ENCODE data around the gene HSPBP1. TPM values are rescaled to one million over a fixed set of nuclear protein-coding genes. Genes with fewer than 3 reads are reported as not detected.

The HSPBP1 gene
- total RNA-seq, 1 experiment from 2014 or later: 122 TPM

DNA sequence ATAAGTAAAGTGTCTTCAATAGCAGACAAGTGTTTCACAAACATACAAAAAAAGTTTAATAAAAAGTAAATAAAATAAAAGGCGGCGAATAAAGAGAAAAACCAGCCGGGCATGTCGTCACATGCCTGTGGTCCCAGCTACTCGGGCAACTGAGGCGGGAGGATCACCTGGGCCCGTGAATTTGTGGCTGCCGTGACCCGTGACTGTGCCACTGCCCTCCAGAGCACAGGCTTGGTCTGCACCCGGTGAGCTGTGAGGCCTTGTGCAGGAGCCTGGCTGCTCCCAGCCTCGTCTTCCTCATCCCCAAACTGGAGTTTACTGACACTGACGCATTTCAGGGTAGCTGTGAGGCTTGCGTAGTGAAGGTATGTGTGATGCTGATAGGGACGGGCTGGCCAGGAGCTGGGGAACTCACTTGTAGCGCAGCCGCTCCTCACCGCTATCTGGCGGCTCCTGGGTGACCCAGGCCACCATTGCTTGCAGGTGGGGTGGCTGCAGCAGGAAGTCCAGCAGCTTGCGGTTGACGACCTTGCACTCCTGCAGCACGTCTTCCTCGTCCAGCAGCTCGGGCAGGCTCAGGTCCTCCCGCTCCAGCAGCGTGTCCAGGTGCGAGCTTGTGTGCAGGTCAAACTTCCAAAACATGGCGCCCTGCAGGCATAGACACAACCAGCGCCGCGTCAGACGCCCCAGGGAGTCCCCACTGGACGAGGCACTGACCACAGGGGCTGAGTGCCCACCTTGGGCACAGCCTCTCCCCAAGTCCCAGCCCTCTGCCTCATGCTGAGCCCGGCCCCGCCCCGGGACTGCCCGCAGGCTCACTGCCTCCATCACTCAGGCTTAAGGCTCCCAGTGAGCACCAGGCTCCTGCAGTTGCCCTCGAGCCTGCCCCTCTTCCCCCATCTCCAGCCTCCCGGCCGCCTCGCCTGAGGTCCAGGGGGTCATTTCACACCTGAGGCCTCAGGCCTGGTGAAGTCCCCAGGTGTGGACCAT is 33.2 kb downstream of the HSPBP1 start:
- Histone ChIP-seq H3K4me3 (ENCODE audit: low read length) (no peak overlapping the region), H3K9ac (ENCODE audit: low read length) (peak overlapping the region; percentile 37), H3K27me3 (ENCODE audit: low read length) (no peaks in the 10 kb centered on the region), H3K79me2 (ENCODE audit: low read length) (peaks cover 62% of the 10 kb centered on the region), H3F3A (ENCODE audit: low read length, unreplicated experiment) (no peaks in the 10 kb centered on the region), H3K9me3 (ENCODE audit: low read length) (no peaks in the 10 kb centered on the region), H2AFZ (ENCODE audit: low read length) (no peak overlapping the region), H3K9me2 (replicated peaks; ENCODE audit: low read length) (no peaks in the 10 kb centered on the region), H3K36me3 (ENCODE audit: low read depth, low read length) (peaks cover 52% of the 10 kb centered on the region), H3K27ac (ENCODE audit: low read length) (peak overlapping the region; percentile 81), H3K4me2 (ENCODE audit: low read length) (peak overlapping the region; percentile 42; the same call in 1 of the 2 replicates), H4K20me1 (ENCODE audit: low read length) (peaks cover 56% of the 10 kb centered on the region), H3K4me1 (ENCODE audit: insufficient read depth, low read length) (peaks cover 33% of the 10 kb centered on the region)
- CTCF ChIA-PET: no interaction called here
- DNase-seq (no peak), ATAC-seq (no peak)
- intact Hi-C loops (cut with micrococcal nuclease): no loop called here
- TF ChIP-seq, protein P1, sequence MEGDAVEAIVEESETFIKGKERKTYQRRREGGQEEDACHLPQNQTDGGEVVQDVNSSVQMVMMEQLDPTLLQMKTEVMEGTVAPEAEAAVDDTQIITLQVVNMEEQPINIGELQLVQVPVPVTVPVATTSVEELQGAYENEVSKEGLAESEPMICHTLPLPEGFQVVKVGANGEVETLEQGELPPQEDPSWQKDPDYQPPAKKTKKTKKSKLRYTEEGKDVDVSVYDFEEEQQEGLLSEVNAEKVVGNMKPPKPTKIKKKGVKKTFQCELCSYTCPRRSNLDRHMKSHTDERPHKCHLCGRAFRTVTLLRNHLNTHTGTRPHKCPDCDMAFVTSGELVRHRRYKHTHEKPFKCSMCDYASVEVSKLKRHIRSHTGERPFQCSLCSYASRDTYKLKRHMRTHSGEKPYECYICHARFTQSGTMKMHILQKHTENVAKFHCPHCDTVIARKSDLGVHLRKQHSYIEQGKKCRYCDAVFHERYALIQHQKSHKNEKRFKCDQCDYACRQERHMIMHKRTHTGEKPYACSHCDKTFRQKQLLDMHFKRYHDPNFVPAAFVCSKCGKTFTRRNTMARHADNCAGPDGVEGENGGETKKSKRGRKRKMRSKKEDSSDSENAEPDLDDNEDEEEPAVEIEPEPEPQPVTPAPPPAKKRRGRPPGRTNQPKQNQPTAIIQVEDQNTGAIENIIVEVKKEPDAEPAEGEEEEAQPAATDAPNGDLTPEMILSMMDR (conservative IDR thresholded peaks at IDR 0.05; ENCODE audit: low read depth, low read length): no peak
- no peak for TF ChIP-seq EZH2 (IDR thresholded peaks at IDR 0.05; ENCODE audit: low read length, unreplicated experiment)
- no peak for TF ChIP-seq EZH2phosphoT487 (IDR thresholded peaks at IDR 0.05; ENCODE audit: borderline replicate concordance, low read length)
- POLR2A ChIA-PET (ENCODE audit: unreplicated experiment): no interaction called here
- no TSS peak for BruUV-seq (replicated peaks)

DNA sequence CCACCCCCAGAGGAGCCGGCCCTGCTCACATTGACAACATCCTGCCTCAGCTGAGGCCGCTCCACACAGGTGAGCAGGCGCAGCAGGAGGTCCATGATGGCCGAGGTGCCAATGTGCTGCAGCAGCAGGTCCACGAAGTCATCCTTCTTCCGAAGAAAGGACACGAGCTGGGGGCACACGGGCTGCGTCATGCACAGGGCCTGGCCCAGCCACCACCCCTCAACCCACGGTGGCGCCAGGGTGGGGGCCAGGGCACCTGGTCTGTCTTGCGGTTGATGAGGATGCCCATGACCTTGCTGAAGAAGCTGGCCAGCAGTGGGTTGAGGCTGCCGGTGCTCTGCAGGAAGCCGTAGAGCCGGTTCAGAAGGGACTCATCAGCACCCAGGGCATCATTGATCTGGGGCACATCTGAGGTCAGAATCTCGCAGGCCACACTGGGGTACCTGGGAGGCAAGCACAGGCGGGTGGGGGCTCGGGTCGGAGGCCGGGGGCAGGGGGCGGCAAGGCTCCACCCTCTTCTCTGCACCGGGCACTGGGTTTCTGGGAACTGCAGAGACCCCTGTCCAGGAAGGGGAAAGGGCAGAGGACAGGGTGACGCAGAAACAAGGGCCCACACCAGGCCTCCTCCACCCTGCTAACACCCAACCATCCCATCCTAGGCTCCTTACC is 34.5 kb downstream of the HSPBP1 start:
- ChIA-PET CTCF (no interaction called here), POLR2A (ENCODE audit: unreplicated experiment) (no interaction called here)
- Histone ChIP-seq H3K4me1 (ENCODE audit: insufficient read depth, low read length) (peaks cover 24% of the 10 kb centered on the region), H3K36me3 (ENCODE audit: low read depth, low read length) (peaks cover 62% of the 10 kb centered on the region), H3K9ac (ENCODE audit: low read length) (no peak overlapping the region), H4K20me1 (ENCODE audit: low read length) (peaks cover 44% of the 10 kb centered on the region), H3K27ac (ENCODE audit: low read length) (no peak overlapping the region), H3K4me3 (ENCODE audit: low read length) (no peak overlapping the region), H3K9me2 (replicated peaks; ENCODE audit: low read length) (no peaks in the 10 kb centered on the region), H3F3A (ENCODE audit: low read length, unreplicated experiment) (no peaks in the 10 kb centered on the region), H3K9me3 (ENCODE audit: low read length) (no peaks in the 10 kb centered on the region), H2AFZ (ENCODE audit: low read length) (no peak overlapping the region), H3K4me2 (ENCODE audit: low read length) (no peak overlapping the region), H3K79me2 (ENCODE audit: low read length) (peaks cover 48% of the 10 kb centered on the region), H3K27me3 (ENCODE audit: low read length) (no peaks in the 10 kb centered on the region)
- ATAC-seq (no peak), DNase-seq (no peak)
- BruUV-seq (replicated peaks): no TSS peak
- intact Hi-C loops (cut with micrococcal nuclease): no loop called here
- TF ChIP-seq EZH2 (IDR thresholded peaks at IDR 0.05; ENCODE audit: low read length, unreplicated experiment): no peak
- TF ChIP-seq, protein P1 (conservative IDR thresholded peaks at IDR 0.05; ENCODE audit: low read depth, low read length): no peak
- no peak for TF ChIP-seq EZH2phosphoT487 (IDR thresholded peaks at IDR 0.05; ENCODE audit: borderline replicate concordance, low read length)

All from PC-3 (cell line).